HG02623 (cell line): ENCODE measurements around the gene TYMP.
A peak's percentile ranks its signal among the peaks of the same experiment; 100 is the strongest.
"Not testable (repeated sequence)": the region's sequence is repeated elsewhere in the genome, so short reads cannot be mapped to it uniquely, and the experiment has no call there.

ENCODE experiments used
- ATAC-seq: cut with Tn5 transposase; IDR thresholded peaks from one replicate; pipeline ENCODE4 v1.9.1; 2021; ENCODE audit warnings: moderate library complexity; ENCODE audit not compliant: unreplicated experiment

TYMP gene

DNA sequence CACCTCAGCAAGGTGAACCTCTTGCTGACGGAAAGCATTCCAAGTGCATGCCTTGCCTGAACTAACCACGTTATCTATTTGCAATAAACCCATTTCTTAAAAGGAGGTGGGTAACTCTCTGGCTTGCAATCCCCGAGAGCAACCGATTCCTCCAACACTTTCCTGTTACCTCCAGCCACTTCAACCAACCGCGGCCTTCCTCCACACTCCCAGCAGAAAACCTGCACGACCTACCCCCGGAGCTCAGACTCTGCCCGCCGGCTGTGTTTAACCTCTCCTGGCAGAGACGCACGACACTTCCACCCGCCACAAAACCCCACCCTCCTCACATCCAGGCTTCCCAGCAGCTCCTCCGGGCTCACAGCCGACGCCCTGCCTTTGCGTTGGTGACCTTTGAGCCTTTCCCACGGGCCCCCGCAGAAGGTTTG, 5.1 kb downstream of the TYMP start:
- no peak for ATAC-seq

GRCh38 chr22:50523806-50524675, 5.8 kb downstream of the TYMP start:
- ATAC-seq = no peak

GRCh38 chr22:50523458-50523805, 6.4 kb downstream of the TYMP start:
- no peak for ATAC-seq

- ATAC-seq = no peak
Measured at GRCh38 chr22:50522806-50523438, 6.9 kb downstream of the TYMP start.

DNA sequence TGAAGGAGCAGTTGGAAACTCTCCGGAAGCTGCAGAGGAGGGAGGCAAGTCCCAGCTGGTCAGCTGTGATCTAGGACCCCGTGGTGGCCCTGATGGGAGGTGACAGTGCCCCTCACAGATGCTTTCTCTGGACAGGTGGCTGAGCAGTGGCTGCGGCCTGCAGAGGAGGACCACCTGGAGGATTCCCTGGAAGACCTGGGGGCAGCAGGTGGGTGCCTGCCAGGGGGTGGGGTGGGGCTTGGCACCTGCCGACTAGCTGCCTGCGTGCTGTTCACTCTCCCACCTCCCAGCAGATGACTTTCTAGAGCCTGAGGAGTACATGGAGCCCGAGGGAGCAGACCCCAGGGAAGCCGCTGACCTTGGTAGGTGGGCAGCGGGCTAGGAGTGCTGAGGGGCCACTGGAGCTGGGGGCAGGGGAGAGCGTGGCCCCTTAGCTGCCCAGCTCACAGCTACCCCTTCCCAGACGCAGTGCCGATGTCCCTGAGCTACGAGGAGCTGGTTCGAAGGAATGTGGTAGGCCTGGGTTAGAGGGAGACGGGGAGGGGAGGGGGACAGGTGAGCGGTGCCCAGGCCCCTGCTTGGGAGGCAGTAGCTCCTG, 7.5 kb downstream of the TYMP start:
- no peak for ATAC-seq

- no peak for ATAC-seq
Measured at GRCh38 chr22:50521710-50522109, 8.1 kb downstream of the TYMP start.

GRCh38 chr22:50520826-50521453, 8.9 kb downstream of the TYMP start:
- ATAC-seq = no peak

DNA sequence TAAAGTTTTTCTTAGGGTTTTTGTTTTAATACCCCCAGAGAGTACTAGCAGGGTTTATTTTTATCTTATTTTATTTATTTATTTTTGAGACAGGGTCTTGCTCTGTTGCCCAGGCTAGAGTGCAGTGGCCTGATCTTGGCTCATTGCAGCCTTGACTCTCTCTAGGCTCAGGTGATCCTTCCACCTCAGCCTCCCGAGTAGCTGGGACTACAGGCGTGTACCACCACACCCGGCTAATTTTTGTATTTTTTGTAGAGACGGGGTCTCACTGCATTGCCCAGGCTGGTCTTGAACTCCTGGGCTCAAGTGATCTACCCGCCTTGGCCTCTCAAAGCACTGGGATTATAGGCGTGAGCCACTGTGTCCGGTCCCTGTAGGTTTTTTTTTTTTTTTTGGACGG, 9.6 kb downstream of the TYMP start:
- ATAC-seq = not testable (repeated sequence)

DNA sequence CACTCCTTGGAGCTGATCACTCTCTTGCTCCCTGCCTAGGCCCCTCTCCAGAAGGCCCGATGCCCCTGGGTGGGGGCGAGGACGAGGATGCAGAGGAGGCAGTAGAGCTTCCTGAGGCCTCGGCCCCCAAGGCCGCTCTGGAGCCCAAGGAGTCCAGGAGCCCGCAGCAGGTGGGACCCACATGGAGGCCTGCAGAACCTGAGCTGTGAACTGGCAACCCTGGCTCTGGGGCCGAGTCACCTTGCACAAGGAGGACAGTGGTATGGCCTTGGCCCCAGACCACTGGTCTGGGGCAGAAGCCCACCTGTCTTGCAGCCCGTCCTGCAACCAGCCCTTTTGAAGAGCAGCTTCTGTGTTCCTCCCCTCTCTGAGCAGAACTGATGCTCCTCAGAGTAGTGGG, 10.7 kb downstream of the TYMP start:
- ATAC-seq = no peak

- no peak for ATAC-seq
Measured at GRCh38 chr22:50518606-50519005, 11.2 kb downstream of the TYMP start.

- ATAC-seq = no peak
Measured at GRCh38 chr22:50517495-50518260, 12.1 kb downstream of the TYMP start.

DNA sequence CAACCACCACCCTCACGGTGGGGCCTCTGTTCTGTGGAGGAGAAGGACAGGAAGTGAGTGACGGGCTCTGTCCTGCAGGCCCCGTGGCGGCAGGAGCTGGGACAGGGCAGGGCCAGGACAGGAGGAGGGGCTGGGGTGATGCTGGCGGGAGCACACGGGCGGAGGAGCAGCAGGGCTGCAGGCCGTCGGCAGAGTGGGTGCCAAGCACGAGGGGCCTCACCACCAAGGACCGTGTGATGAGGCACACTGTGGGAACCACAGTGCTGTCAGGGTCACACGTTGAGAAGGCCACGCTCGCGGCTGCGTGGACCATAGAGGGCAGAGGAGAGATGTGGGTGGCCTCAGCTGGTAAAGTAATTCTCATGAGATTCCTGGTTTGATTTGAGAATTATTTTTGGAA, 12.9 kb downstream of the TYMP start:
- ATAC-seq = no peak

- no peak for ATAC-seq
Measured at GRCh38 chr22:50516068-50516467, 13.7 kb downstream of the TYMP start.

- no peak for ATAC-seq
Measured at GRCh38 chr22:50513175-50513574, 16.6 kb downstream of the TYMP start.

GRCh38 chr22:50508897-50509296, 20.9 kb downstream of the TYMP start:
- no peak for ATAC-seq

- ATAC-seq = peak; percentile 55
Measured at GRCh38 chr22:50507991-50508884, 21.6 kb downstream of the TYMP start, which contains the start of gene NCAPH2. Gene NCAPH2, plus strand, starts transcription at chr22:50508224. Its CDS starts 114 bp downstream, at chr22:50508338.

DNA sequence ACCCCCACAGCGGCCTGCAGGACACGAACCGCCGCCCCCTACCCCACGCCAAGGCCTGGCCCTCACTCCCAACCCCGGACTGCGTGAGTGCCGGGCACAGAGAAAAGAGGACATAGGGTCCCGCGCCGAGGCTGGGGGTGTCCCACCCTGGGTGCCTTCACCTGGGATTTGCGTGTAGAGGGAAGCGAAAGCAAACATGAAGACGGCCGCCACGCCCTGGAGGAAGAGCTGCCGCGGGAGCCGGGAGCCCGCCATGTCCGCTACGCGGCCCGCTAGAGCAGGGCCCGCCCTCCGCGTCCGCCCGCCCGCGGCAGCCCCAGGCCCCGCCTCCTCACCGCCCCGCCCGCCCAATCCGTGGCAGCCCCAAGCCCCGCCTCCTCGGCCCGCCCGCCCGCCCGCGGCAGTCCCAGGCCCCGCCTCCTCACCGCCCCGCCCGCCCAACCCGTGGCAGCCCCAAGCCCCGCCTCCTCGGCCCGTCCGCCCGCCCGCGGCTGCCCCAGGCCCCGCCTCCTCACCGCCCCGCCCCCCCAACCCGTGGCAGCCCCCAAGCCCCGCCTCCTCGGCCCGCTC, 22.3 kb downstream of the TYMP start, which contains the start of gene LMF2:
LMF2 (minus strand) TSS at position 282 of the 570 bp plus-strand sequence; CDS start at position 255, 27 bp downstream.
- ATAC-seq = peak; percentile 54

- no peak for ATAC-seq
Measured at GRCh38 chr22:50506611-50507420, 23.0 kb downstream of the TYMP start.
